Body of pancreas (tissue), 4 donors: ENCODE results near the gene PVALB. TPM values are rescaled to one million over a fixed set of nuclear protein-coding genes. Genes with fewer than 3 reads are reported as not detected.

ENCODE experiments used
- ATAC-seq: fragments of 150-250 bp; one replicate; pipeline ENCODE4 v1.9.1; 2016
- DNase-seq, 4 donors: peaks; one replicate each; pipeline ENCODE4 v3.0.0-alpha.2; 2019
- H3K27ac ChIP-seq, 4 donors: fragments of 200-600 bp; sonication (generic); 1 replicate in 3 of 4; 2 replicates in 1 of 4; pipeline versions ENCODE4 v1.5.1 to v1.6.1; 2016 to 2019; ENCODE audit warnings: mild to moderate bottlenecking in 1 of 4, mixed read lengths in 1 of 4, moderate library complexity in 1 of 4
- H3K27me3 ChIP-seq, 2 donors: fragments of 200-600 bp; sonication (generic); one replicate each; pipeline ENCODE4 v1.6.0; 2016; ENCODE audit warnings: mild to moderate bottlenecking in 1 of 2
- H3K36me3 ChIP-seq, 2 donors: fragments of 200-600 bp; sonication (generic); replicated peaks in 1 of 2; 2 replicates each; pipeline ENCODE4 v1.5.1; 2016; ENCODE audit warnings: low read depth in 2 of 2; ENCODE audit not compliant: insufficient read depth in 1 of 2
- H3K4me1 ChIP-seq: fragments of 200-600 bp; sonication (generic); one replicate; pipeline ENCODE4 v1.6.0; 2016
- H3K4me3 ChIP-seq, 2 donors: fragments of 200-600 bp; sonication (generic); 1 replicate in 1 of 2; 2 replicates in 1 of 2; pipeline ENCODE4 v1.5.1; 2016 to 2019
- H3K9me3 ChIP-seq, 3 donors: fragments of 200-600 bp; sonication (generic); 1 replicate in 2 of 3; 2 replicates in 1 of 3; pipeline ENCODE4 v1.5.1; 2016
- POLR2A ChIP-seq, 3 donors: fragments of 450-650 bp; IDR thresholded peaks; one replicate each; pipeline ENCODE4 v1.6.1; 2016; ENCODE audit warnings: antibody characterized with exemption in 3 of 3, mild to moderate bottlenecking in 2 of 3
- WGBS, 2 donors: methylation state at CpG; one replicate each; pipeline ENCODE4 v1.1.5; 2017; 5-methylcytosine and 5-hydroxymethylcytosine counted together
- intact Hi-C: fragments of 100-400 bp; cut with DNase I; formaldehyde crosslinking; loops from one replicate; pipeline ENCODE4 v1.15.1; 2023
- total RNA-seq, 2 donors: library from RNA; depleted of rRNA; stranded (reverse); fragments of >200 nt; gene quantifications; one replicate each; pipeline ENCODE4 v1.1.0, GENCODE V29; 2016
- TF ChIP-seq, protein P1 (sequence below), 7 experiments: fragments of 450-650 bp in 4 of 7; fragments of 200-600 bp in 3 of 7; sonication (generic) in 3 of 7; IDR thresholded peaks; one replicate each; pipeline ENCODE4 v1.5.1; 2016 to 2019; ENCODE audit warnings: antibody characterized with exemption in 7 of 7

PVALB gene
- total RNA-seq, 2 donors from 2014 or later: not detected

DNA sequence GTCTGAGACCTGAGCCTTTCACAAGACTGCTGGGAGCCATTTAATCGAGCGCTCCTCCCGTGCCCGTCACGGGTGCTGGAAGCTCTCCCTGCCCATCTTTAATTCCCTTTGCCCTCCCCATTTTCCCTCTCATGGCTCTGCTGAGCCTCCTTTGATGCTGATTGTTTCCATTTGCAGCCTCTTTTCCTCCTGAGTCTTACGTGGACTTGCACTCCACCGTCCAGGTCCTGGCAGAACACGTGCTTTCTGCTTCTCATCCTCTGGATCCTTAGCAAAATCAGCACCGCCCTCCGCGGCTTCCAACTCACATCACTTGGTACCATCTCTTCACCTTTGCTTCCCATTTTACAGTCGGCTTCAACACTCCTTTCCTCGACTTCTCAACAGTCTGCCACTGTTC lies 48.2 kb downstream of the PVALB start:
- Histone ChIP-seq H3K27ac (no peak overlapping the region), H3K9me3 (no peaks in the 10 kb centered on the region), H3K4me3 (no peak overlapping the region), H3K27me3 (no peaks in the 10 kb centered on the region), H3K4me1 (no peaks in the 10 kb centered on the region), H3K36me3 (no peaks in the 10 kb centered on the region)
- TF ChIP-seq, protein P1, sequence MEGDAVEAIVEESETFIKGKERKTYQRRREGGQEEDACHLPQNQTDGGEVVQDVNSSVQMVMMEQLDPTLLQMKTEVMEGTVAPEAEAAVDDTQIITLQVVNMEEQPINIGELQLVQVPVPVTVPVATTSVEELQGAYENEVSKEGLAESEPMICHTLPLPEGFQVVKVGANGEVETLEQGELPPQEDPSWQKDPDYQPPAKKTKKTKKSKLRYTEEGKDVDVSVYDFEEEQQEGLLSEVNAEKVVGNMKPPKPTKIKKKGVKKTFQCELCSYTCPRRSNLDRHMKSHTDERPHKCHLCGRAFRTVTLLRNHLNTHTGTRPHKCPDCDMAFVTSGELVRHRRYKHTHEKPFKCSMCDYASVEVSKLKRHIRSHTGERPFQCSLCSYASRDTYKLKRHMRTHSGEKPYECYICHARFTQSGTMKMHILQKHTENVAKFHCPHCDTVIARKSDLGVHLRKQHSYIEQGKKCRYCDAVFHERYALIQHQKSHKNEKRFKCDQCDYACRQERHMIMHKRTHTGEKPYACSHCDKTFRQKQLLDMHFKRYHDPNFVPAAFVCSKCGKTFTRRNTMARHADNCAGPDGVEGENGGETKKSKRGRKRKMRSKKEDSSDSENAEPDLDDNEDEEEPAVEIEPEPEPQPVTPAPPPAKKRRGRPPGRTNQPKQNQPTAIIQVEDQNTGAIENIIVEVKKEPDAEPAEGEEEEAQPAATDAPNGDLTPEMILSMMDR (IDR thresholded peaks at IDR 0.05): no peak
- ATAC-seq (no peak), DNase-seq (peak in 2 of 4 donors; percentile 0 to 2)
- WGBS, 2 donors: 88 to 92% methylated on average over 13 of the region's 13 CpGs
- intact Hi-C loops: no loop called here

GRCh38 chr22:36768141-36768540 lies 48.7 kb downstream of the PVALB start:
- Histone ChIP-seq H3K4me1 (no peaks in the 10 kb centered on the region), H3K27ac (no peak overlapping the region), H3K4me3 (no peak overlapping the region), H3K27me3 (no peaks in the 10 kb centered on the region), H3K9me3 (no peaks in the 10 kb centered on the region), H3K36me3 (no peaks in the 10 kb centered on the region)
- WGBS, 2 donors: 86 to 91% methylated on average over 5 of the region's 5 CpGs
- TF ChIP-seq, protein P1 (IDR thresholded peaks at IDR 0.05): no peak
- TF ChIP-seq POLR2A (IDR thresholded peaks at IDR 0.05): no peak
- DNase-seq (peak in 1 of 4 donors; percentile 3), ATAC-seq (no peak)
- intact Hi-C loops: no loop called here

GRCh38 chr22:36767035-36767775 lies 49.6 kb downstream of the PVALB start:
- WGBS, 2 donors: 88 to 91% methylated on average over 10 of the region's 10 CpGs
- Histone ChIP-seq H3K9me3 (no peaks in the 10 kb centered on the region), H3K4me3 (no peak overlapping the region), H3K27me3 (no peaks in the 10 kb centered on the region), H3K36me3 (no peaks in the 10 kb centered on the region), H3K4me1 (peaks cover under 1% of the 10 kb centered on the region), H3K27ac (no peak overlapping the region)
- no peak for ATAC-seq
- no peak for TF ChIP-seq POLR2A (IDR thresholded peaks at IDR 0.05)
- TF ChIP-seq, protein P1 (IDR thresholded peaks at IDR 0.05): no peak
- peak in 2 of 4 donors; percentile 2 to 4 for DNase-seq
- intact Hi-C loops: no loop called here

DNA sequence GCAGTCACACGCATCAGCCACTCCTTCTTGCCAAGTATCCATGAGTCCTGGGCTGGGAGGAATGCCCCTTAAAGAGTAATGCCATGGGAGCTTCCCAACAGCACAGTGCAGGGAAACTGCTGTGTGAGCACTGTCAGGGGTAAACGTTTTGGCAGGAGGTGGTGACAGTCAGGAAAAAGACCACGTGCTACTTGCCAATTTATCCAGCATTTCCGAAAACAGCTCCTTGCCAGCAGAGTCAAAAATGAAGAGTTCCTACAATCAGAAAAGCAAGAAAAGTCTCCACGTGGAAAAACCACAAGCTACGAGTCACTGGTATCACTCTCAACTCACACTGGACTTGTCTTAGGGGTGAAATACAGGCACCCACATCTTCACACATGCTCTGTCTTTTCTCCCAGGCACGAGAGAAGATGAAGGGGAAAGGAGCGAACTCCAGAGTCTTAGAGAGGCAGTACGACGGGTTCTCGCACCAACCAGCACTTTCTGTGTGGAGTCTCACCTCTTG lies 50.8 kb downstream of the PVALB start:
- no peak for TF ChIP-seq POLR2A (IDR thresholded peaks at IDR 0.05)
- TF ChIP-seq, protein P1 (IDR thresholded peaks at IDR 0.05): no peak
- intact Hi-C loops: no loop called here
- ATAC-seq: no peak
- H3K9me3 ChIP-seq: no peaks in the 10 kb centered on the region
- H3K4me1 ChIP-seq: peaks cover 9% of the 10 kb centered on the region
- H3K4me3 ChIP-seq: no peak overlapping the region
- DNase-seq: no peak
- WGBS, 2 donors: 84 to 85% methylated on average over 11 of the region's 11 CpGs
- H3K36me3 ChIP-seq: no peaks in the 10 kb centered on the region
- H3K27ac ChIP-seq: no peak overlapping the region
- H3K27me3 ChIP-seq: no peaks in the 10 kb centered on the region
